HT-29 (cell line): ENCODE measurements around the gene SYNE4. TPM values are rescaled to one million over a fixed set of nuclear protein-coding genes. Genes with fewer than 3 reads are reported as not detected.

Experiments used
- DNase-seq: peaks from one replicate; pipeline ENCODE4 v3.0.0-alpha.2; 2015; ENCODE audit warnings: low spot score
- small RNA-seq: library from RNA; depleted of rRNA; stranded (forward); fragments of <200 nt; gene quantifications from one replicate; pipeline ENCODE3, GENCODE V24; 2014
- total RNA-seq: library from RNA; depleted of rRNA; stranded (reverse); fragments of >200 nt; shearing (Covaris generic); gene quantifications from 2 replicates; pipeline ENCODE4 v1.2.3, GENCODE V29; 2014; rRNA removed

Gene SYNE4
- total RNA-seq, 1 experiment from 2014 or later, result 8.6 TPM

- no peak for DNase-seq
Measured at GRCh38 chr19:35955881-35956634, 52.6 kb downstream of the SYNE4 start.

Small RNA genes within 50 kb of the gene (small RNA-seq; reads per million reads assigned to genes)
- gene AF038458.1, result not detected

Other genes starting within 250 kb of the SYNE4 start
- 4.0 and 57.4 TPM in 2 replicates for gene ARHGAP33, start 233.2 kb downstream of the SYNE4 start, total RNA-seq
- gene PRODH2, start 196.0 kb downstream of the SYNE4 start, total RNA-seq, result not detected in 2 replicates
- gene NPHS1, start 156.3 kb downstream of the SYNE4 start, total RNA-seq, result not detected in 2 replicates
- not detected in 2 replicates for gene KIRREL2, start 151.9 kb downstream of the SYNE4 start, total RNA-seq
- gene APLP1, start 140.2 kb downstream of the SYNE4 start, total RNA-seq, result 7.0 and 12.6 TPM in 2 replicates
- gene NFKBID, start 108.3 kb downstream of the SYNE4 start, total RNA-seq, result 26.6 and 31.0 TPM in 2 replicates
- 0.47 TPM in 1 of 2 replicates, not detected in the other for gene HCST, start 106.3 kb downstream of the SYNE4 start, total RNA-seq
- not detected in 2 replicates for gene TYROBP, start 100.5 kb downstream of the SYNE4 start, total RNA-seq
- 3.0 and 6.5 TPM in 2 replicates for gene LRFN3, start 72.4 kb downstream of the SYNE4 start, total RNA-seq
- gene SDHAF1, start 13.6 kb downstream of the SYNE4 start, total RNA-seq, result 70.6 and 70.7 TPM in 2 replicates
- 90.6 and 124 TPM in 2 replicates for gene ALKBH6, start 5.4 kb upstream of the SYNE4 start, total RNA-seq
- gene CLIP3, start 24.1 kb upstream of the SYNE4 start, total RNA-seq, result 0.13 and 0.31 TPM in 2 replicates
- 4.3 and 7.2 TPM in 2 replicates for gene THAP8, start 45.5 kb upstream of the SYNE4 start, total RNA-seq
- gene WDR62, start 46.1 kb upstream of the SYNE4 start, total RNA-seq, result 44.1 and 49.0 TPM in 2 replicates
- gene OVOL3, start 102.3 kb upstream of the SYNE4 start, total RNA-seq, result not detected in 2 replicates
- gene POLR2I, start 106.1 kb upstream of the SYNE4 start, total RNA-seq, result 397 and 423 TPM in 2 replicates
- gene TBCB, start 106.7 kb upstream of the SYNE4 start, total RNA-seq, result 420 and 425 TPM in 2 replicates
- 645 and 661 TPM in 2 replicates for gene CAPNS1, start 131.3 kb upstream of the SYNE4 start, total RNA-seq
- gene COX7A1, start 143.6 kb upstream of the SYNE4 start, total RNA-seq, result not detected in 2 replicates
- gene ZNF565, start 205.9 kb upstream of the SYNE4 start, total RNA-seq, result 3.3 and 8.0 TPM in 2 replicates
- gene ZNF146, start 206.3 kb upstream of the SYNE4 start, total RNA-seq, result 41.1 and 50.2 TPM in 2 replicates